Measurements from ENCODE around the gene GNAQ.

Gene GNAQ

GRCh38 chr9:78000221-78000620 is 31.4 kb downstream of the GNAQ start:
- DNase-seq, result no peak

GRCh38 chr9:77999231-77999631 is 32.4 kb downstream of the GNAQ start:
- DNase-seq, result no peak

DNA sequence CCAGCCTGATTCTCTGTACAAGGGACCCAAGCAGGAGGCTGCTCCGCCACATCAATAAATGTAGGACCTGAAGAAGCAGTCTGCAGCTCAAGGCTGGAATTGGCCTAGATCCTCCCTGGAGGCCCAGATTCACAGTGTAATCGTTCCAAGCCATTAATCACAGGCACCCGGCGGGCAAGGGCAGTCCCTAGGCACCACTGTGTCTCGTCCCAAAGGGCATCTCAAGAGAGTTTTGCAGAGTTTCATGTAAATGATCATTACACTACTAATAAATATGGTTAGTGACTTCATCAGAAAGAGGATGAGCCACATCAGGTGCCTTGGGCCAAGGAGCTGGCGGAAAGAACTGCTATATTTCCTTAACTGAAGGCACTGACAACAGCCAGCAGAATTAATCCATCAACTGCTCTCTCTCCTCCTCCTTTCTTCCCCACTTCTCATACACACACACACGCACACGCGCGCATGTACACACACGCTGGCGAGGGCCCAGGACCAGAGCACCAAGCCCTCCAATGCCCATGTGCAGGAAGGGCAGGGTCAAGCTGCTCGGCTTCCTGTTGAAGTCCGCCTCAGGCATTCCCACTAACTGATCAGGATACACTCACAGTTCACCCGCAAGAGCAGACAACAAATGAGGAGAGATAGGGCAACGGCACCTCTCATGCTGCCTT is 33.9 kb downstream of the GNAQ start:
- DNase-seq, result peak; percentile 76

GRCh38 chr9:77996696-77997095 is 34.9 kb downstream of the GNAQ start:
- DNase-seq, result no peak

GRCh38 chr9:77991191-77991590 is 40.4 kb downstream of the GNAQ start:
- no peak for DNase-seq

- no peak for DNase-seq
Observed at GRCh38 chr9:77989909-77990308, 41.7 kb downstream of the GNAQ start.

DNA sequence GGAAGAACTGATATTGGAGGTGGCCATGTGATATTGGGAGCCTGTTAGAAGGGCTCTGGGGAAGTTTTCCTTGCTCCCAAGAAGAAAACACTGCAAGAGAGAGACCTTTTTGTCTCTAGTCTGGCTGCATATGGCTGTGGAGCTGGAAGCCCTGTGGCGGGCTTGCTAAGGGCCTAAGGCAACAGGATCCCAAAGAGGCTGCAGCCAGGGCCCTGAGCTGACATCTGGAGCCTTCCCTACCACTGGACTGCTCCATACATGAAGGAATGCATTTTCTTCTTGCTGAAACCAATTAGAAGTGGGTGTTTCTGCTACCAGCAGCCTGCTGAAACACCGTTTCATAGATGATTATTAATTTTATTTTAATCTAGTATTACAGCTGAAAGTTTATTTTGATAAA is 42.2 kb downstream of the GNAQ start:
- DNase-seq, result no peak

DNA sequence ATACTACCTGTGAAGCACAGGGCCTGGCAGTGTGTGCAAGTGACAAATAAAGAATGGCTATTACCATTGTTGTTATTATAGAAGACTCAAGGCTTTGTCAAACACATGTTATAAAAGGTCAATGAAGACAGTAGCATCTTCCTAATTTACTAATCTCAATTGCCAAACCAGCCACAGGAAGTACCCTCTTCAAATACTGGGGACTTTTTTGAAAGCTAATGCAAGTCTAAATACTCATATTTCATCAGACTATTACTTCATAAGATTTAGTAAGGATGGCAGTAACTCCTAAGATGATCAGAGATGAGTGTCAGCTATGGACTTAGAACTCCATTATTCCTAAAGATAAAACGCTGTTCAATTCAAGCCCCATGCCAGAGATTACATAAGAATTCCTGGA is 43.0 kb downstream of the GNAQ start:
- DNase-seq, result no peak

- DNase-seq, result no peak
Observed at GRCh38 chr9:77987880-77988525, 43.6 kb downstream of the GNAQ start.

DNA sequence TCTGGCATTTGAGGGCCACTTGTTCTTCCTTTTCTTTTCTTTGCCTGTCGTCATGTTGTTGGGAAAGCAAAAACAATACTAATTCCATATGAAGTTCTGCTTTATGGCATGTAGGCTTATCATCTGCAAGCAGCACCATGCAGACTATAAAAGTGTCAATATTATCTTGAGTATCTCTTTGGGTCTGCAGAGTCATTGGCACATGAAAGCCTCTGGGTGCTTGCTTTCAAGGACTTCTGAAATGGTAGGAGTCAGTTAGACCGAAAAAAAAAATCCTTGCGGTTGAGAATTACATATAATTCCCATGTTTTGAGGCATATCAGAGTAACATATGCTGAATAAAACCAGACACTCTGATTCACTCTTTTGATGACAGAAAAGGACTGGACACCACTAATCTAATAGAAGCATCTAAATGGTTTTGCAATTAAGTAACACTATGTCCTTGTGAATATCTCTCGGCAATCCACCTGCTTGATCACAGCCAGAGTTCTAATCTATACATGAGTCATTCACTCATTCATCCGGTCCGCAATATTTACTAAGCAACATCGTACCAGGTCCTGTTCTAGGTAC is 44.4 kb downstream of the GNAQ start:
- DNase-seq, result peak; percentile 91

GRCh38 chr9:77985996-77986395 is 45.6 kb downstream of the GNAQ start:
- DNase-seq, result no peak

GRCh38 chr9:77983320-77983662 is 48.3 kb downstream of the GNAQ start:
- no peak for DNase-seq

- DNase-seq, result no peak
Observed at GRCh38 chr9:77982581-77983319, 48.9 kb downstream of the GNAQ start.

- no peak for DNase-seq
Observed at GRCh38 chr9:77981907-77982306, 49.7 kb downstream of the GNAQ start.

- peak; percentile 51 for DNase-seq
Observed at GRCh38 chr9:77981332-77981731, 50.3 kb downstream of the GNAQ start.

- DNase-seq, result no peak
Observed at GRCh38 chr9:77980622-77981021, 51.0 kb downstream of the GNAQ start.

DNA sequence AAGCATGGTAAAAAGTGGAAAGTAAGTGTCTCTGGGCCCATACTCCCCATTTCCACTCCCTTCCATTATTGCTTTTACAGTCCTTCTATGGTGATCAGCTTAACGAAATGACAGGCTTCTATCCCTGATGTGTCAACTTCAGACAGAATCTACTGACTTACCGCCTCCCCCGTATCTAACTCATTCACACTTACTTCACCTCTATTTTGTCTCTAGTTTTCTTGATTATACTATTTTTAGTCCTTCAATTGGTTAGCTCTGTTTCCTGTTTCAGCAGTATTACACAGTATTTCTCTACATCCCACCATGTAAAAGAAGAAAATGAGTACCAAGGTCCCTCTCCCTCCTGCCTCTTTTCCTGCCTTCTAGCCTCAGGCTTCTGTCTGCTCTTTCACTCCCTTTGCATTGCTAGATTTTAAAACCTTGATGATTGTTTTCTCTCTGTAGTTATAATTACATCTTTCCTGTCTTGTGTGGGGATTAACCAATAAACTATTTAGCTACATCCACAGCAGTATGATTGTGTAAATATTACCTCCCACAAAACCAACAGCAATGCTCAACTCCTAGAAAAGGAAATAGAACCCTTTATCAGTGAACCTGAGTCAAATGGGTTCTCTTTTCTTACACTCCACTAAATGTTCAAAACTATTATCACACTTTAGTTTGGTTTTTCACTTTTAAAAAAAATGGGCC is 53.4 kb downstream of the GNAQ start:
- DNase-seq, result no peak

GRCh38 chr9:77977210-77977611 is 54.4 kb downstream of the GNAQ start:
- peak; percentile 87 for DNase-seq

GRCh38 chr9:77975806-77976205 is 55.8 kb downstream of the GNAQ start:
- peak; percentile 85 for DNase-seq

GRCh38 chr9:77975036-77975435 is 56.6 kb downstream of the GNAQ start:
- DNase-seq, result peak; percentile 56

DNA sequence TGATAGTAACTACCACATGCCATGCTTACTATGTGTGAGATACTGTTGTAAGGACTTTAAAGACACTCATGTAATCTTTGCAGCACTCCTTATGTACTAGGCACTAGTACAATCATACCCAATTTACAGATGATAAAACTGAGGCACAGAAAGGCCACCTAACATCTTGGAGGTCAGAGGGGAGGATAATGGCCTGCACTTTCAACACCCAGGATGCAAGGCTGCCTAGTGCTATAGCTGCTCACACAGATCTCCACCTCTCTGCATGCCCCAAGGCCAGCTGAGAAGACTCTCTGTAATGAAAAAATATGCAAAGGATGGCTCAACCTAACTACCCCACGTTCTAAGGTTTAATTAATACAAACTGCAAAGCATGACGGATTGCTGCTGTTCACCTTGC is 57.2 kb downstream of the GNAQ start:
- DNase-seq, result no peak

DNA sequence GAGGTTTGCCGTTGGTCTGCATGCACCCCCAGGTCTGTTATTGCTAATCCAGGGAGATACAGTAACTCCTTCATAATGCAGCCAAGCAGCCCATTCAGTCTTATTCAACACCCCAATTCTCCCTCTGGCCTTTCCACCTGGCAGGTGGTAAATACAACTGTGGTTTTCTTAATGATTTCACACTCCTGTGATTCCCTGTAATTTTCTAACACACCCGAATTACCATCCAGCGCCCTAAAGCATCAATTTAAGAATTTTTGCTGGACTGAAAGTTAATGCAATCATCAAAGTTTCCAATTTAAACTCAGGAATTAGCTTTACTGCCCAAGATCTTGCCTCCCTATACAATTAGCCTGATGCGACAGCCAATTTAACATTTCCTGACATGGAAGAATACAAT is 62.5 kb downstream of the GNAQ start:
- DNase-seq, result no peak

GRCh38 chr9:77968506-77968905 is 63.1 kb downstream of the GNAQ start:
- DNase-seq, result no peak

Data from hematopoietic multipotent progenitor cell treated with erythropoietin and hydrocortisone succinate and interleukin-3 and kit ligand, for 8 days (in vitro differentiated cells).